ENCODE data around the gene MCF2L2. TPM values are rescaled to one million over a fixed set of nuclear protein-coding genes. Genes with fewer than 3 reads are reported as not detected.

The MCF2L2 gene
- total and polyA plus RNA-seq, 2 experiments from 2014 or later: 4.4 to 12.9 TPM

DNA sequence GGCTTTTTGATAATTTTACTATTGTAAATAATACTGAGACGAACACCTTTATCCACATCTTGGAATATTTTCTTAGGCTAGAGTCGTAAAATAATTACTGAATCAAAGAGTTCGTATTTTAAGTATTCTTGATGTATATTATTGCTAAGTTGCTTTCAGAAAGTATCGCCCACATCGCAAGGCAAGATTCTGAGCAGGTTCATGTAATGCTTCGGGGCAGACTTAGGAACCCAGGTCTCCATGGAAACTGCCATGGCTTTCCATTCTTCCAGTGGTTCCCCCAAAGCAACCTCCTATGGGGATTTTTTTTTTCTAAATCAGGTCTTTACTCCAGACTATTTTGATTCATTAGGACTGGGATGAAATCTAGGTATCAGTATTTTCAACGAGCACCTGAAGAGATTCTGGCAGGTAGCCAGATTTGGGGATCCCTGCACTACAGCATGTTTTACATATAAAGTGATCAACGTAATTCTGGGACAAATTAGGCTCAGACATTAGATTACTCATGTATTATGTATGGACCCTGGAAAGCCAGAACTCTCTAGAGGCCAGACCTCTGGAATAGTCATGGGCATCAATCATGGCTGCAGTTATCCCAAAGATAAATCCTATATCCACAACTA lies 88.8 kb downstream of the MCF2L2 start:
- Histone ChIP-seq H3K27me3 (no peaks in the 10 kb centered on the region), H3K4me1 (ENCODE audit: low read depth) (peaks cover 6% of the 10 kb centered on the region), H3K9me3 (ENCODE audit: low read depth) (no peaks in the 10 kb centered on the region), H3K4me3 (no peak overlapping the region), H3K27ac (no peak overlapping the region), H3K36me3 (no peaks in the 10 kb centered on the region)
- DNase-seq (ENCODE audit: low read depth in 1 of 2, low spot score in 1 of 2): no peak
- TF ChIP-seq, protein P1, sequence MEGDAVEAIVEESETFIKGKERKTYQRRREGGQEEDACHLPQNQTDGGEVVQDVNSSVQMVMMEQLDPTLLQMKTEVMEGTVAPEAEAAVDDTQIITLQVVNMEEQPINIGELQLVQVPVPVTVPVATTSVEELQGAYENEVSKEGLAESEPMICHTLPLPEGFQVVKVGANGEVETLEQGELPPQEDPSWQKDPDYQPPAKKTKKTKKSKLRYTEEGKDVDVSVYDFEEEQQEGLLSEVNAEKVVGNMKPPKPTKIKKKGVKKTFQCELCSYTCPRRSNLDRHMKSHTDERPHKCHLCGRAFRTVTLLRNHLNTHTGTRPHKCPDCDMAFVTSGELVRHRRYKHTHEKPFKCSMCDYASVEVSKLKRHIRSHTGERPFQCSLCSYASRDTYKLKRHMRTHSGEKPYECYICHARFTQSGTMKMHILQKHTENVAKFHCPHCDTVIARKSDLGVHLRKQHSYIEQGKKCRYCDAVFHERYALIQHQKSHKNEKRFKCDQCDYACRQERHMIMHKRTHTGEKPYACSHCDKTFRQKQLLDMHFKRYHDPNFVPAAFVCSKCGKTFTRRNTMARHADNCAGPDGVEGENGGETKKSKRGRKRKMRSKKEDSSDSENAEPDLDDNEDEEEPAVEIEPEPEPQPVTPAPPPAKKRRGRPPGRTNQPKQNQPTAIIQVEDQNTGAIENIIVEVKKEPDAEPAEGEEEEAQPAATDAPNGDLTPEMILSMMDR (IDR thresholded peaks at IDR 0.05; ENCODE audit: low read depth, low read length): no peak

DNA sequence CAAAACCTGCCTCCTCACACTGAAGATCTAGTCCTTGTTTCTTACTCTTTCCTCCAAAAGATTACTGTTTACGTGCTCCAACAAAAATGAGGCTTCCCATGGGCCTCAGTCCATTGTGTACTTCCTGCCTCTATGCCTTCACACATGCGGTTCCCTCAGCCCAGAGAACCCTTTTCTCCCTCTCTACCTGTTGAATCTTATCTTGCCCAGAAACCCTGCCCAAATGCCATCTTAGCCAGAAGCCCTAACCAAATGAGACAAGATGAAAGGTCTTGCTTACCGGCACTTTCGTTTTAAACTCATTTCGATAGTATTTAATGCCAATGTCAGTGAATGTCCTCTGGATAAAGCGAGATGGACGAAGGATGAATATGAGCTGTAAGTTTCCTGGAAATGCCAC lies 89.9 kb downstream of the MCF2L2 start:
- Histone ChIP-seq H3K27me3 (no peaks in the 10 kb centered on the region), H3K9me3 (ENCODE audit: low read depth) (no peaks in the 10 kb centered on the region), H3K27ac (no peak overlapping the region), H3K36me3 (no peaks in the 10 kb centered on the region), H3K4me1 (ENCODE audit: low read depth) (peaks cover 6% of the 10 kb centered on the region), H3K4me3 (no peak overlapping the region)
- TF ChIP-seq, protein P1 (IDR thresholded peaks at IDR 0.05; ENCODE audit: low read depth, low read length): no peak
- no peak for DNase-seq (ENCODE audit: low read depth in 1 of 2, low spot score in 1 of 2)

DNA sequence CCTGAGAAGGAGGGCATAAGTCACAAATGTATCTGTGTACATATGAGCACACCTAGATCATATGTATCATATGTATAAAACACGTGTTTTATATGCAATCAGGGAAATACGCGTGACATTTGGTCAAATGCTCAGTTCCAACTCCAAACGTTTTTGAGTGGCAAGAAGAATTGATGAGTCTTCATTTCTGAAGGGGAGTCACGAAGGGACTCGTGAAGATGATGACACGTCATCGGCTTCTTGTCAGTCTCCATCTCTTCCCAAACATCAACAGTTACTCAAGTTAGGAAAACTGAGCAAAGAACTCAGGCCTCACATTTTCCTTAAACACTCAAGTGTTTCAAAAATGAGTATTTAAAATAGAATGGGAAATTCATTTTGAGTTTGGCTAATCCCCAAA lies 95.9 kb downstream of the MCF2L2 start:
- Histone ChIP-seq H3K4me3 (no peak overlapping the region), H3K27ac (no peak overlapping the region), H3K36me3 (no peaks in the 10 kb centered on the region), H3K9me3 (ENCODE audit: low read depth) (no peaks in the 10 kb centered on the region), H3K27me3 (no peaks in the 10 kb centered on the region), H3K4me1 (ENCODE audit: low read depth) (no peaks in the 10 kb centered on the region)
- TF ChIP-seq, protein P1 (IDR thresholded peaks at IDR 0.05; ENCODE audit: low read depth, low read length): no peak
- no peak for DNase-seq (ENCODE audit: low read depth in 1 of 2, low spot score in 1 of 2)

DNA sequence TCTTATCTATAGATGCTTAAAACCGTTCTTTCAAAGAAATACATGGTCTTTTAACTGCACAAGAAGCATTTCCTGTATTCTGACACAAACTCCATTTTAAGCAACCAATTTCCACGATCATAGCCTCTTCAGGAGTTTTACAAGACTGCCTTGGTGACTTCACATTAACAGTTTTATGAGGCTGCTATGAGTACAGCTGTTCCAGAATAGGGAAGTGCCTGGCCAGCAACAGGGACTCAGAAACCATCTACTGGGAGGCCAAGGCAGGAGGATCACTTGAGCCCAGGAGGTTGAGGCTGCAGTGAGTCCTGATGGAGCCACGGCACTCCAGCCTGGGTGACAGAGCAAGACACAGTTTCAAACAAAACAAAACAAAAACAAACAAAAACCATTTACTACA lies 96.9 kb downstream of the MCF2L2 start:
- DNase-seq (ENCODE audit: low read depth in 1 of 2, low spot score in 1 of 2): no peak
- Histone ChIP-seq H3K27ac (no peak overlapping the region), H3K27me3 (no peaks in the 10 kb centered on the region), H3K36me3 (no peaks in the 10 kb centered on the region), H3K9me3 (ENCODE audit: low read depth) (no peaks in the 10 kb centered on the region), H3K4me1 (ENCODE audit: low read depth) (no peaks in the 10 kb centered on the region), H3K4me3 (no peak overlapping the region)
- TF ChIP-seq, protein P1 (IDR thresholded peaks at IDR 0.05; ENCODE audit: low read depth, low read length): no peak

DNA sequence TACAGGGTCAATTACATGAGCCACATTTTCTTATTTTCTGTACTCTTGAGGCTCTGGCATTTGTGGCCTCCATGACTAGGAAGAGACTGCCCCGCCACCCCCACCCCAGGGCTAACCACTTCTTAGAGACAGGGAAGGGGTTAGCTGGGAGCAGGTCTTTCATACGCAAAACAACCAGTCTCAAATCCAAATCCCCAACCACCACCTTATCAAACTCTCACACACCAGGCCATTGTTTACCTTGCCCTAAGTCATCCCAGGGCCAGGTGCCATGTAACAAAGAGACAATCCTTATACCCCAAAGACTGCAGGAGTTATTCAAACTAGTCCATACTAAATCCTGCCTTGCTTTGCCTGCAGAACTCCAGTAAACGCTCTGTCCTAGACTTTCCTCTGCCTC lies 97.5 kb downstream of the MCF2L2 start:
- H3K36me3 ChIP-seq: no peaks in the 10 kb centered on the region
- DNase-seq (ENCODE audit: low read depth in 1 of 2, low spot score in 1 of 2): no peak
- no peaks in the 10 kb centered on the region for H3K27me3 ChIP-seq
- TF ChIP-seq, protein P1 (IDR thresholded peaks at IDR 0.05; ENCODE audit: low read depth, low read length): no peak
- H3K4me3 ChIP-seq: no peak overlapping the region
- H3K4me1 ChIP-seq (ENCODE audit: low read depth): no peaks in the 10 kb centered on the region
- no peaks in the 10 kb centered on the region for H3K9me3 ChIP-seq (ENCODE audit: low read depth)
- H3K27ac ChIP-seq: no peak overlapping the region
